Measurements from ENCODE around the gene KRTAP13-2. TPM values are rescaled to one million over a fixed set of nuclear protein-coding genes. Genes with fewer than 3 reads are reported as not detected.

Gene KRTAP13-2
- total and polyA plus RNA-seq, 2 experiments from 2014 or later, result not detected

GRCh38 chr21:30382201-30382600 lies 10.1 kb upstream of the KRTAP13-2 start:
- Histone ChIP-seq H3K27ac (no peak overlapping the region), H3K4me3 (no peak overlapping the region), H3K4me1 (ENCODE audit: low read depth) (no peaks in the 10 kb centered on the region), H3K9me3 (ENCODE audit: low read depth) (no peaks in the 10 kb centered on the region), H3K27me3 (no peaks in the 10 kb centered on the region), H3K36me3 (no peaks in the 10 kb centered on the region)
- no peak for TF ChIP-seq CTCF (IDR thresholded peaks at IDR 0.05; ENCODE audit: low read depth, low read length)
- DNase-seq (ENCODE audit: low read depth in 1 of 2, low spot score in 1 of 2), result peak in 1 of 2 donors; percentile 1

- TF ChIP-seq CTCF (IDR thresholded peaks at IDR 0.05; ENCODE audit: low read depth, low read length), result no peak
- no peak for DNase-seq (ENCODE audit: low read depth in 1 of 2, low spot score in 1 of 2)
- Histone ChIP-seq H3K36me3 (no peaks in the 10 kb centered on the region), H3K4me1 (ENCODE audit: low read depth) (no peaks in the 10 kb centered on the region), H3K27ac (no peak overlapping the region), H3K27me3 (no peaks in the 10 kb centered on the region), H3K9me3 (ENCODE audit: low read depth) (no peaks in the 10 kb centered on the region), H3K4me3 (no peak overlapping the region)
Measured at GRCh38 chr21:30355906-30356305, 16.2 kb downstream of the KRTAP13-2 start.

GRCh38 chr21:30354308-30355005 lies 17.6 kb downstream of the KRTAP13-2 start:
- Histone ChIP-seq H3K27me3 (no peaks in the 10 kb centered on the region), H3K9me3 (ENCODE audit: low read depth) (no peaks in the 10 kb centered on the region)
- TF ChIP-seq CTCF (IDR thresholded peaks at IDR 0.05; ENCODE audit: low read depth, low read length), result no peak

GRCh38 chr21:30351534-30351933 lies 20.5 kb downstream of the KRTAP13-2 start:
- no peak overlapping the region for H3K4me3 ChIP-seq
- DNase-seq (ENCODE audit: low read depth in 1 of 2, low spot score in 1 of 2), result no peak
- TF ChIP-seq CTCF (IDR thresholded peaks at IDR 0.05; ENCODE audit: low read depth, low read length), result no peak
- no peak overlapping the region for H3K27ac ChIP-seq
- H3K36me3 ChIP-seq, result no peaks in the 10 kb centered on the region
- H3K9me3 ChIP-seq (ENCODE audit: low read depth), result no peaks in the 10 kb centered on the region
- peaks cover 10% of the 10 kb centered on the region for H3K4me1 ChIP-seq (ENCODE audit: low read depth)
- H3K27me3 ChIP-seq, result no peaks in the 10 kb centered on the region

More at GRCh38 chr21:30354308-30355005, 17.6 kb downstream of the KRTAP13-2 start:
- Histone ChIP-seq H3K4me1 (ENCODE audit: low read depth) (peaks cover 4% of the 10 kb centered on the region), H3K27ac (no peak overlapping the region), H3K36me3 (no peaks in the 10 kb centered on the region), H3K4me3 (no peak overlapping the region)
- DNase-seq (ENCODE audit: low read depth in 1 of 2, low spot score in 1 of 2), result no peak

- no peaks in the 10 kb centered on the region for H3K36me3 ChIP-seq
- H3K4me3 ChIP-seq, result no peak overlapping the region
- no peak for TF ChIP-seq CTCF (IDR thresholded peaks at IDR 0.05; ENCODE audit: low read depth, low read length)
- no peaks in the 10 kb centered on the region for H3K9me3 ChIP-seq (ENCODE audit: low read depth)
- H3K27me3 ChIP-seq, result no peaks in the 10 kb centered on the region
- peaks cover 10% of the 10 kb centered on the region for H3K4me1 ChIP-seq (ENCODE audit: low read depth)
- DNase-seq (ENCODE audit: low read depth in 1 of 2, low spot score in 1 of 2), result no peak
- H3K27ac ChIP-seq, result no peak overlapping the region
Measured at GRCh38 chr21:30349572-30349971, 22.5 kb downstream of the KRTAP13-2 start.
